ENCODE measurements around the gene SAMD3.
"Not testable (repeated sequence)": the region's sequence is repeated elsewhere in the genome, so short reads cannot be mapped to it uniquely, and the experiment has no call there.

The SAMD3 gene

GRCh38 chr6:130118236-130118635 is 104.5 kb downstream of the SAMD3 start:
- H3K36me3 ChIP-seq (ENCODE audit: control insufficient read depth, insufficient read depth, low read length): no peaks in the 10 kb centered on the region
- no peak overlapping the region for H3K9ac ChIP-seq (ENCODE audit: low read length)
- H3K4me3 ChIP-seq (ENCODE audit: low read length): no peak overlapping the region
- H3K4me1 ChIP-seq (ENCODE audit: control insufficient read depth, insufficient read depth, low read length): no peaks in the 10 kb centered on the region
- no peaks in the 10 kb centered on the region for H3K27me3 ChIP-seq (ENCODE audit: control insufficient read depth, insufficient read depth, low read length)
- no peaks in the 10 kb centered on the region for H3K9me3 ChIP-seq (ENCODE audit: control insufficient read depth, low read length)

- H3K36me3 ChIP-seq (ENCODE audit: control insufficient read depth, insufficient read depth, low read length); H3K27me3 ChIP-seq (ENCODE audit: control insufficient read depth, insufficient read depth, low read length); H3K4me3 ChIP-seq (ENCODE audit: low read length); H3K9me3 ChIP-seq (ENCODE audit: control insufficient read depth, low read length); H3K9ac ChIP-seq (ENCODE audit: low read length); H3K4me1 ChIP-seq (ENCODE audit: control insufficient read depth, insufficient read depth, low read length): not testable (repeated sequence)
Observed at GRCh38 chr6:130117187-130117701, 105.5 kb downstream of the SAMD3 start.

GRCh38 chr6:130116273-130116672 is 106.5 kb downstream of the SAMD3 start:
- Histone ChIP-seq H3K4me3 (ENCODE audit: low read length) (no peak overlapping the region), H3K36me3 (ENCODE audit: control insufficient read depth, insufficient read depth, low read length) (no peaks in the 10 kb centered on the region), H3K9me3 (ENCODE audit: control insufficient read depth, low read length) (no peaks in the 10 kb centered on the region), H3K9ac (ENCODE audit: low read length) (no peak overlapping the region), H3K4me1 (ENCODE audit: control insufficient read depth, insufficient read depth, low read length) (no peaks in the 10 kb centered on the region), H3K27me3 (ENCODE audit: control insufficient read depth, insufficient read depth, low read length) (no peaks in the 10 kb centered on the region)

GRCh38 chr6:130115036-130115435 is 107.7 kb downstream of the SAMD3 start:
- no peaks in the 10 kb centered on the region for H3K27me3 ChIP-seq (ENCODE audit: control insufficient read depth, insufficient read depth, low read length)
- H3K36me3 ChIP-seq (ENCODE audit: control insufficient read depth, insufficient read depth, low read length): no peaks in the 10 kb centered on the region
- H3K4me1 ChIP-seq (ENCODE audit: control insufficient read depth, insufficient read depth, low read length): no peaks in the 10 kb centered on the region
- no peaks in the 10 kb centered on the region for H3K9me3 ChIP-seq (ENCODE audit: control insufficient read depth, low read length)
- H3K9ac ChIP-seq (ENCODE audit: low read length): no peak overlapping the region
- H3K4me3 ChIP-seq (ENCODE audit: low read length): no peak overlapping the region

- Histone ChIP-seq H3K9ac (ENCODE audit: low read length) (no peak overlapping the region), H3K4me1 (ENCODE audit: control insufficient read depth, insufficient read depth, low read length) (no peaks in the 10 kb centered on the region), H3K27me3 (ENCODE audit: control insufficient read depth, insufficient read depth, low read length) (no peaks in the 10 kb centered on the region), H3K9me3 (ENCODE audit: control insufficient read depth, low read length) (no peaks in the 10 kb centered on the region), H3K4me3 (ENCODE audit: low read length) (no peak overlapping the region), H3K36me3 (ENCODE audit: control insufficient read depth, insufficient read depth, low read length) (no peaks in the 10 kb centered on the region)
Observed at GRCh38 chr6:130113201-130113710, 109.5 kb downstream of the SAMD3 start.

DNA sequence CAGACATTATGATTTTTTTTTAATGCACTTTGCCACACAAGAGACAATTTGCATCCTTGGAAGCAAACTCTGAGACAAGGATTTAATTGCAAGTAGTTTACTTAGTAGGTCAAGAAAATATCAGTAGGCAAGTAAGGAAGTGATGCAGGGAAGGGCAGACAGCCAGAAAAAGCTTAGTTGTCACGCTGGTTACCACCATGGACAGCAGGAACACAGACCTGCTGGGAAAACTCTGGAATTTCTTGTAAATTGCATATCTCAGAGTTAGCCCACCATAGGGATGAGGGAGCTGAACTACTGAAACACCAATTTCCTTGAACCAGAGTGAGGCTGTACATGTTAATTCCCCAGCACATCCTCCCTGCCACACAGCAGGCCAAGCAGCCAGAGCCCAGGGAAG is 111.7 kb downstream of the SAMD3 start:
- no peak overlapping the region for H3K4me3 ChIP-seq (ENCODE audit: low read length)
- no peak overlapping the region for H3K9ac ChIP-seq (ENCODE audit: low read length)
- no peaks in the 10 kb centered on the region for H3K27me3 ChIP-seq (ENCODE audit: control insufficient read depth, insufficient read depth, low read length)
- no peaks in the 10 kb centered on the region for H3K4me1 ChIP-seq (ENCODE audit: control insufficient read depth, insufficient read depth, low read length)
- H3K36me3 ChIP-seq (ENCODE audit: control insufficient read depth, insufficient read depth, low read length): no peaks in the 10 kb centered on the region
- H3K9me3 ChIP-seq (ENCODE audit: control insufficient read depth, low read length): no peaks in the 10 kb centered on the region

GRCh38 chr6:130107710-130108109 is 115.0 kb downstream of the SAMD3 start:
- no peaks in the 10 kb centered on the region for H3K36me3 ChIP-seq (ENCODE audit: control insufficient read depth, insufficient read depth, low read length)
- no peaks in the 10 kb centered on the region for H3K27me3 ChIP-seq (ENCODE audit: control insufficient read depth, insufficient read depth, low read length)
- no peaks in the 10 kb centered on the region for H3K9me3 ChIP-seq (ENCODE audit: control insufficient read depth, low read length)
- no peak overlapping the region for H3K9ac ChIP-seq (ENCODE audit: low read length)
- H3K4me3 ChIP-seq (ENCODE audit: low read length): no peak overlapping the region
- no peaks in the 10 kb centered on the region for H3K4me1 ChIP-seq (ENCODE audit: control insufficient read depth, insufficient read depth, low read length)

DNA sequence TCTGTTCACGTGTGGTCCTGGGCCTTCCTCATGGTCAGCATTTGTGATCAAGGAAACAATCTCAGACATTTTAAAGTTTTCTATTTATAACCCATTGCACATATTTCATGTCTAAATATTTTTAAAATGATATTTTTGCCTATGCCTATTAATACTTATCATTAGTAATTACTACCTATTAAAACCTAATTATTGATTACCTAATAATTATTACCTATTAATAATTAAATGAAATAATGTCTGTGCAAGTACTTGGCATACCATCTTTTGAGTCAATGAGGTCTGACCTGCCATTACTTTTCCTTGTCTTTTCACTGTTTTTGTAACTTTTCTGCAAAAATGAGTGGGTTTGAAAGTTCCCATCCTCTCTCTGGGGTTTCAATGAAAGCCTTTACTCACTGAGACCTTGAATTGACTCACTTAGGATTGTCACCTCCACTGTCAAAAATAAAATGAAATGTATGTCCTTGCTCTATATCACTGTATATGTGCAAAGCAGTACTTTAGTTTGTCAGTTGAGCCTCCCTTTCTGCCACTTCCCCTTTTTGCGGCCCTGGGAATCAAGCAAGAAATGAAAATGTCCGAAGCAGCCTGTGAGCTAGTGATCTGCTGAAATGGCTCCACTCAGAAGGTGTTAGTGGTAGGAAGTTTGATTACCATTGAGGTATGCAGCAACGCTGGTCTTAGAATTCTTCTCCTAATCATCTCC is 116.6 kb downstream of the SAMD3 start:
- Histone ChIP-seq H3K9ac (ENCODE audit: low read length) (no peak overlapping the region), H3K4me1 (ENCODE audit: control insufficient read depth, insufficient read depth, low read length) (no peaks in the 10 kb centered on the region), H3K27me3 (ENCODE audit: control insufficient read depth, insufficient read depth, low read length) (no peaks in the 10 kb centered on the region)

GRCh38 chr6:130099119-130099518 is 123.6 kb downstream of the SAMD3 start:
- Histone ChIP-seq H3K9me3 (ENCODE audit: control insufficient read depth, low read length) (no peaks in the 10 kb centered on the region), H3K9ac (ENCODE audit: low read length) (no peak overlapping the region), H3K4me1 (ENCODE audit: control insufficient read depth, insufficient read depth, low read length) (no peaks in the 10 kb centered on the region), H3K4me3 (ENCODE audit: low read length) (no peak overlapping the region), H3K27me3 (ENCODE audit: control insufficient read depth, insufficient read depth, low read length) (no peaks in the 10 kb centered on the region), H3K36me3 (ENCODE audit: control insufficient read depth, insufficient read depth, low read length) (no peaks in the 10 kb centered on the region)

More for the DNA sequence above, 116.6 kb downstream of the SAMD3 start:
- H3K36me3 ChIP-seq (ENCODE audit: control insufficient read depth, insufficient read depth, low read length): no peaks in the 10 kb centered on the region
- no peak overlapping the region for H3K4me3 ChIP-seq (ENCODE audit: low read length)
- no peaks in the 10 kb centered on the region for H3K9me3 ChIP-seq (ENCODE audit: control insufficient read depth, low read length)

DNA sequence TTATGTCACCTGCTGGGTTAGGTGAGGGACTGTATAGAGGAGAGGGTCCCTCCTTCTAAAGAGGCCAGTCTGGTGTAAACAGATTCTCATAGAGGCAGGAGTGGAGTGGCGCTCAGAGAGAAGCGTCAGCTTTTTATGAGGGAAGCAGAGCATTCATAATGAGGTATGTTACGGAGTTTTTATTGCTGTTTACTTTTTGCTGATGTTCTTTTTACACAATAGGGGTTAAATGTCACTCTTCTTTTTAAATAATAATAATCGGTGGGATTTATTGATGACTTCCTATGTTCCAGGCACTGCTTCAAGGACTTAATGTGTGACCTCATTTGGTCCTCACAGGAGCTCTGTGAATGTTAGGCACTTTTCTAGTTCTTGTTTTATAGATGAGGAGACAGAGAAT is 124.4 kb downstream of the SAMD3 start:
- Histone ChIP-seq H3K36me3 (ENCODE audit: control insufficient read depth, insufficient read depth, low read length) (no peaks in the 10 kb centered on the region), H3K4me1 (ENCODE audit: control insufficient read depth, insufficient read depth, low read length) (no peaks in the 10 kb centered on the region)

More for the DNA sequence above, 124.4 kb downstream of the SAMD3 start:
- H3K27me3 ChIP-seq (ENCODE audit: control insufficient read depth, insufficient read depth, low read length): no peaks in the 10 kb centered on the region
- no peak overlapping the region for H3K4me3 ChIP-seq (ENCODE audit: low read length)
- no peaks in the 10 kb centered on the region for H3K9me3 ChIP-seq (ENCODE audit: control insufficient read depth, low read length)
- H3K9ac ChIP-seq (ENCODE audit: low read length): no peak overlapping the region

Data from mucosa of stomach (tissue), 1 donor.